GM19468 (cell line): ENCODE measurements around the gene ERGIC1.
"Not testable (repeated sequence)": the region's sequence is repeated elsewhere in the genome, so short reads cannot be mapped to it uniquely, and the experiment has no call there.

Experiments
- ATAC-seq: cut with Tn5 transposase; IDR thresholded peaks from one replicate; pipeline ENCODE4 v1.9.1; 2021; ENCODE audit warnings: mild to moderate bottlenecking, moderate library complexity, moderate number of reproducible peaks; ENCODE audit not compliant: unreplicated experiment; ENCODE audit errors: extremely low read depth

ERGIC1 gene

DNA sequence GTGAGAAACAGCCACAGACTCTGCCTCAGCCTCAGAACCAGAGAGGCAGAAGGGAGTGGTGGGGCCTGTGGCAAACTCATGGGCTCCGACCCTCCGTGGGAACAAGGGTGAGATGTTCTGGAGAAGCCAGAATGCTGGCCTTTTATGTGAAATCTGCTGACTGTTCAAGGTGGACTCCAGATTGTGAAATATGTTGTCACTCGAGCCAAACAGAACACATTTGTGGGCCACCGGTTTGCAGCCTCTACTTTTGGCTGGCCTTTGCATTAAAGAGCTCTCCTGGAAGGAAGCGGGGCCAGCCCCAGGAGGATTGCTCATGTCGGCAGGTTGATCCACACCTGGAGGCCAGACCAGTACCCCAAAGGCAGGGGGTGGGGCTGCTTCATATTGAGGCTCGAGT lies 62.4 kb downstream of the ERGIC1 start:
- ATAC-seq: no peak

GRCh38 chr5:172897067-172897466 lies 63.0 kb downstream of the ERGIC1 start:
- not testable (repeated sequence) for ATAC-seq

DNA sequence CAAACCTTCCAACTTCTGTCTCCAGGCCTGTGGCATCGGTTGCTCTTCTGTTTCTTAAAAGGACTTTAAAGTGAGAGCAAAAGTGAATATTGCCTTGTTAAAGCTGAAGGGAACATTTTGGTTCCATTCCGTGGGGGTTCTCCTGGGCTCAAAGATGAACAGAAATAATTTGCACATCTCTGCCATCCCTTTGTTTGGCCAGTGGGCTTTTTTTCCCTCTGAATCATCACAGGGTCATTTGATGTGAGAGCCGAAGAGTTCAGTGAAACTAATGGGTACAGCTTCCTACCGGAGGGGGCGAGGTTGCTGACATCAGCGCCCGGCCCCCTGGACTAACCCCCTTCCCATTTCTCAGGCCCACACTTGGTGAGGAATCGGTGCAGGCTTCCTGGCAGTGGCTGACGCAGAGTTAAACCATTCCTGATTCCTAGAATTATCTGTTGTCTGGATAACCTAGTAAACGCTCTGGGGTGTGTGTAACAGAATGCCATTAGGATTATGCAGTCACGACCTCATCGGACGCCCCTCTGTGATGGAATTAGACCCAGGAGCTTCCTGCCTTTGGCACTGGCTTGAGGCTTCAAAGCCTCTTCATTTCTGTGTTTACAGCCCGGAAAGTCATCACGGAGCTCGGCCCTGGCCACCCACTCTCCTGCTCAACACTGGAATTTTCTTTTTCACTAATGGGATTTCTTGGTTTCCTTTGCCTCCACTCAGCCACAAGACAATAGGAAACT lies 63.6 kb downstream of the ERGIC1 start:
- no peak for ATAC-seq

- no peak for ATAC-seq
These were observed 64.3 kb downstream of the ERGIC1 start for GRCh38 chr5:172898218-172898842.

DNA sequence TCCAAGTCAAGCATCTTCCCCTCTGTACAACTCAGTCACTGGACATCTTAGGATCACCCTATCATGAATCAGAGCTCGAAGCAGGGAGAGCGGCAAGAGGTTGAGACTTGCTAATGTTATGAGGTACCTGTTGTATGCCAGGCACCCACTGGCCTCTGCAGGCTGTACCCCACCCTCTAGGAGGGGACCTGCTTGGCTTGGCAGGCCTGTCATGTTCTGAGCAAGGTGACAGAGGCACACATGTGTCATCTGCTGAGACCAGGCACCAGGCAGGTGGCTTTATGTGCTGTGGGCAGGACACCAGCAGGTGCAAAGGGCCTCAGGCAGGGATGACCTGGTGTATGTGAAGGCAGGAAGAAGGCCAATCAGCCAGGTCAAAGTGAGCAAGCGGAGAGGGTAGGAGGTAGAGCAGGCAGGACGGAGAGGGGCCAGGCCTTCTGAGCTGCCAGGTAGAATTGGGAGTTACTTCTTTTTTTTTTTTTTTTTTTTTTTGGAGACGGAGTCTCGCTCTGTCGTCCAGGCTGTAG lies 64.9 kb downstream of the ERGIC1 start:
- no peak for ATAC-seq

- no peak for ATAC-seq
These were observed 65.4 kb downstream of the ERGIC1 start for GRCh38 chr5:172899436-172899835.

- ATAC-seq: no peak
These were observed 67.1 kb downstream of the ERGIC1 start for GRCh38 chr5:172901012-172901780.

DNA sequence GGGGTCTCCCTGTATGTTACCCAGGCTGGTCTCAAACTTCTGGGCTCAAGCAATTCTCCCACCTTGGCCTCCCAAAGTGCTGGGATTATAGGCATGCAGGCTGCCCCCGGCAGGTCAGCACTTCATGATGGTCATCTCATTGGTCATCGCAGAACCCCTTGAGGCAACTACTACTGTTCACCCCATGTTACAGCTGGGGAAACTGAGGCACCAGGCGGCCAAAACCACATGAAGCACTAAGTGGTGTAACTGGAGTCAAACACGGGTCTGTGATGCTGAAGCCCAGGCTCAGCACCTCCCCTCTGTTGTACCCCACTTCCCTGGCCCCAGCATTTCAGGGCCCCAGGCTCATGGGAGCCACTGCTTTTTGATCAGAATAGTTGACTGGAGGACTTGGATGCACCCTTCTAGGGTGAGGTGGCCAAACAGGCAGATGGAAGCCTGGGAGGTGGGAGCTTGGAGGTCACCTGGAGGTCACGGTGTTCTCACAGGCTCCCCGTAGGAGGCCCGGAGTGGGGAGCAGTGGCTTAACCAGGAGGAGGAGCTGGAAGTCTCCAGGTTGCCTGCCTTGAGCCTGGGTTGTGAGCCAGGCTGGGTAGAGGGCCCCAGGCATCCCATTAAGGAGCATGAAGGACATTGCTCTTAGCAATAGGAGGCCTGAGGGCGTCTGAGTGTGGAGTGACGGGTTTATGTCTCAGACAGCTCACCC lies 67.9 kb downstream of the ERGIC1 start:
- ATAC-seq: no peak

DNA sequence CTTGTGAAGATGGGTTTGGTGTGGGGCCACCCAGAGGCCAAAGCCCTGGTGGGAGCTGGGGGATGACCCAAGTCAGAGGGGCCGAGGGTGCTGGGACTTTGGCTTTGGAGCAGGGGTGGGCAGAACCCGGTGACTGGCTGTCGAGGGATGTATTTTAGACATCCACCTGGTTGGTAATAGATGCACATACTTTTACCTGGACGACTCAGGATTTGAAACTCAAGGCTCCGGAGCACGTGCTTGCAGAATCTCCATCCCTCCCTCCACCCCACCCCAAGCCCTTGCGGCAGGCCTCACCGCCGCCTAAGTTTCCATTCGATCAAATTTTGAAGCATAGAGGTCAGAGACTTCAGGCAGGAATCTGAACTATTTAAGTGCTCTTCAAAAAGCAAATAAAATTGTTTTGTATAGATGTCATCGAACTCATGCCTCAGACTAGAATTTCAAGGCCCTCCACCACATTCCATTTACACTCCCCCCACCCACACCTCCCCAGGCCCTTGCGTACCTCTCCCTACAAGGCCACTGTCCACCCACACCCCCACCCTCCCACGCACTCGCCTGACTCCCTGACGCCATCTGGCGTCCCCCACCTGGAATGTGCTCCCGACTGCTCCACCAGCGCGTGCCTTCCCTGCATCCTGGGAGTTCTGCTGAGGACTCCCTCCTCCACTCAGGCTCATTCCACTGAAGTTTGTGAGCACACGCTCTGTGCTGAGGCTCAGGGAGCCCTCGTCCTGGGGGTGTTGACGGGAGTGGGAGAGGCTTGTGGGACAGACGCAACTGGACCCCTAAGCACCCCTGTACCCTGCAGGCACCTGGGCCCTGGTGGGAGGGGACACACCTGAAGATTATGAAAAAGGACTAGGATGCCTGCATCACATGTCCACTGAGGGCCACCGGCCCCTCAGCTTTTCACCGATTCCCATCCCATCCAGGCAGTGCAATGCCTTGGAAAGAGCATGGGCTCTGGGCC lies 68.7 kb downstream of the ERGIC1 start:
- ATAC-seq: no peak

- ATAC-seq: no peak
These were observed 69.7 kb downstream of the ERGIC1 start for GRCh38 chr5:172903790-172904189.

DNA sequence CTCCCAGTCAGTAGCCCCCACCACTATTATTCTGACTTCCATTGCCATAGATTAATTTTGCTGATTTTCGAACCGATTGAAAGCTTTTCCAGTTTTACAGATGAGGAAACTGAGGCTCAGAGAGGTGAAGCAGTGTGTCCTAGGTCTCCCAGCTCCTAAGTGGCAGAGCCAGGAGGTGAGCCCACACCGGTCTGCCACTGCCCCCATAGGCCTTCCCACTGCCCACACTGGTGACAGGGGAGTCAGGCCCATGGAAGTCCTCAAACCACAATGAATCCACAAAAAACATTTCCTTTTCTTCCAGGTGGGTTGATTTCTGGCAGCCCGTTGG lies 70.2 kb downstream of the ERGIC1 start:
- no peak for ATAC-seq

DNA sequence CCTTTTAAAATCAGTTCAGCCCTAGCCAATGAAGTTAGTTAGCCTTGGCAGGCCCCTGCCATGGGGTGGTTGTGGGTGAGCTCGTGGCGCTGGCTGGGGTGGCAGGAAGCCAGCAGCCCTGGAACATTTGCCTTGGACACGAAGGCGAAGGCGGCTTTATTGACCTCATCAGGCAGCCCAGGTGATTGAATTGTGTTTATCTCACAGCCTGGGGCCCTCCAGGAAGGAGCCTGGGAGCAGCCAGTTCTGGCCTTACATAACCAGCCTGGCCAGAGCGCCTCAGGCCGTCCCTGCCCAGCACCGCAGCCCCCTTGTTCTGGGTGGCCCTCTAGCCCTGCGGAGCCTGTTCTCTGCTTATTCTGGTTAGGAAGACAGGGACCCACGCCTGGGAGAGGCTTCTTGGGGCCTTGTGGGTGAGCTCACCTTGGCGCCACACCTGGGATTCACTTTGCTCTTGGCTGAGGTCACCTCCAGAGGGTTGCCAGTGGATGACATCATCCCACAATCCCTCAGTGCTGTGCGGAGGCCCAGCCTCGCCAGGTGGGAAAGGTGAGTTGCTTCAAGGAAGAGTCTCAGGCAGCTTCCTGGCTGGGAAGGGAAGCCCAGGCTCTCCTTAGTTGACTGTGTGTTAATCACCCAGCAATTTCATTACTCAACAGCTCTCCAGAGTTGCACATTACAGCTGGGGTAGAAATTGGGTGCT lies 70.7 kb downstream of the ERGIC1 start:
- ATAC-seq: no peak

DNA sequence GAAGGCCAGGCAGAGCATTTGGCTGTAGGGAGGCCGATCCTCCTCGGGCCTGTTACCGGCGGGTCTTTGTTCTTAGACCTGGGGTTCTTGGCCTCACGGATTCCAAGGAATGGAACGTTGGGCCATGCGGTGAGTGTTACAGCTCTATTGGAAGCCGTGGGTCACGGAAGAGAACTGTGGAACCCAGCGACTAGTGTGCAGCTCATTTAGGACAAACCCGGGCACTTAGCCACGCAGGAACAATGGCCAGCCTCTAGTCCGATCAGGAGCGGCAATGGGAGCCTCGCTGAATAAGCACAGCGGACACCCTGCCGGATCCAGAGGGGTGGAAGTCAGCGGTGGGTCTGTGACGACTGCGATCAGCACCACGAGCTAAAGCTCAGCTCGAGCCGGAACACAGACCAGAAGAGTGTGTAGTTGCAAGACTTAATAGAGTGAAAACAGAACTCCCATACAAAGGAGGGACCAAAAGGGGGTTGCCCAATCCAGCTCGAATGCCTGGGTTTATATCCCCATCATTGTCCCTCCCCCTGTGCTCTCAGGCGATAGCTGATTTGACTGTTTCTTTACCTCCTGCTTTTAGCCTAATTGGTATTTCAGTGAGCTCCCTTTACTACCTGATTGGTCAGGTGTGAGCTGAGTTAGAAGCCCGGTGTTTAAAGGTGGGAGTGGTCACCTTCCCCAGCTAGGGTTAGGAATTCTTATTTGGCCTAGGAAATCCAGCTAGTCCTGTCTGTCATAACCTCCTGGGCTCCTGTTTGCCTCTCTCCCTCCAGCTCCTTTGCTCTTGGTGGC lies 71.5 kb downstream of the ERGIC1 start:
- ATAC-seq: no peak

- ATAC-seq: no peak
These were observed 72.4 kb downstream of the ERGIC1 start for GRCh38 chr5:172906436-172906835.

- ATAC-seq: no peak
These were observed 72.8 kb downstream of the ERGIC1 start for GRCh38 chr5:172906888-172907287.

DNA sequence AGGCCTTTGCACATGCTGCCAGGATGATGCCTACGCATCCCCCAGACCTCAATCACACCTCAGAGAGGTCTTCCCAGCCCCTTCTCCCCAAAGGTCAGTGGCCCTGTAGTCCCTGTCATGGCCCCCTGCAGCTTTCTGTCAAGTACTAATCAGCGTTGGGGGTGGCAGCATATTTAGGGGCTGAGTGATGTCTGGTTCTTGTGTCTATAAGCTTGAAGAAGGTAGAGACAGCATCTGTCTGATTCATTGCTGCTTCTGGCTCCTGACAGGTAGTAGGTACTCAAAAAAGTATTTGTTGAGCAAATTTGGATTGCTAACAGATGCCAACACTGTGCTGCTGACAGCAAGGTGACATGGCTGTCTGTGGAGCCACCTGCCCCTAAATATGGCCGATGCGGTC lies 73.6 kb downstream of the ERGIC1 start:
- no peak for ATAC-seq

DNA sequence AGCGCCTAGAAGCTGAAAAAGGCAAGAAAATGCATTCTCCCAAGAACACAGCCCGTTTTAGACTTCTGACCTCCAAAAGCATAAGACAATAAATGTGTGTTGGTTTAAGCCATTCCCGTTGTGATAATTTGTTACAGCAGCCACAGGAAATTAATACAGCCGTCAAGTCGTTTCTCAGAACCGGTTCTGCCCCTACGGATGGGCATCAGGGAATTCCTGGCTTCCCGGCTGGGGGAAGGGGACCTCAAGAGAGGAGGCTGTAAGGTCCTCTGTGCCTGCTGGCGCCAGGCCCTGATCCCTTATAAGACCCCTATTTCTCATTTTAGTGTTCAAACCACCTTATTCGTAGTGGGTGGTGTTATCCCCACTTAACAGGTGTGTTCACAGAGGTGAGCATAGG lies 74.6 kb downstream of the ERGIC1 start:
- no peak for ATAC-seq

DNA sequence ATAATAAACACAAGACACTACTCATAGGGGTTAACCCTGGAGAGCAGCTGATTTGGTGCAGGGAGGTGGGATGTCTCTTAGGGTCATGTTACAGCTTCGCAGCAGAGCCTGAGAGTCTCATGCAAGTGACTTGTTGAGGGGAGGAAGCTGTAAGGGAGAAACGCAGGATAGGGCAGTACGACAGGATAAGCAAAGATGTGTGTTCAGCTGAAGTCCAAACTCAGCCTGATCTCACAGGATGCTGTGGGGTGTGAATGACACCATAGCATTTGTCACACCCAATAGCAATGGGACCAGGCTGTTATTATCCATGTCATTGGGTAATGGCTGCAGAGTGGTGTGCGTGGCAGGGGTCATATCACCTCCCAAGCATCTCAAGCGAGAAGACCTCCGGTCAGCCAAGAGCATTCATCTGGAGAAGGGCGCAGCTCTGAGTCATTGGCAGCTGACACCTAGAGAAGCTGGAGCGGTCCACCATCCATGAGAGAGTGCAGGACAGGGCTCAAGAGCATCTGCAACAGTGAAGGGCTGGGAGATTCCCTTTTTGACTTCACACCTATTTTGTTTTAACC lies 76.0 kb downstream of the ERGIC1 start:
- ATAC-seq: no peak
